ENCODE data around the gene CNTNAP1. TPM values are rescaled to one million over a fixed set of nuclear protein-coding genes. Genes with fewer than 3 reads are reported as not detected.
A peak's percentile ranks its signal among the peaks of the same experiment; 100 is the strongest.

Gene CNTNAP1
- total and polyA plus RNA-seq, 9 of the 15 experiments (the other 6 are each of a cell fraction or from before 2014, with no cell fraction given) = 0.10 to 1.8 (median 0.62) TPM

- TF ChIP-seq ZBED1 (IDR thresholded peaks at IDR 0.05) (no peak), MAZ (CRISPR knock-in tag; conservative IDR thresholded peaks at IDR 0.05 in 1 of 2, IDR thresholded peaks at IDR 0.05 in 1 of 2) (peak in 1 of 2 experiments; percentile 44; a peak in 1 of 4 replicates), NEUROD1 (IDR thresholded peaks at IDR 0.05; ENCODE audit: borderline replicate concordance, low read depth, low read length, partially characterized antibody) (peak; percentile 29), CEBPG (CRISPR knock-in tag; IDR thresholded peaks at IDR 0.05) (peak; percentile 96), CEBPG (tag; conservative IDR thresholded peaks at IDR 0.05 in 1 of 2, IDR thresholded peaks at IDR 0.05 in 1 of 2) (peak; percentile 96 to 98), JUN (IDR thresholded peaks at IDR 0.05; ENCODE audit: borderline replicate concordance, low read depth, low read length) (peak; percentile 77; the same call in 1 of the 2 replicates), JUN (CRISPR knock-in tag; IDR thresholded peaks at IDR 0.05; ENCODE audit: borderline replicate concordance) (no peak), CREM (IDR thresholded peaks at IDR 0.05; ENCODE audit: low read depth) (peak; percentile 94), BCOR (IDR thresholded peaks at IDR 0.05) (peak; percentile 90), DPF2 (IDR thresholded peaks at IDR 0.05) (0 out of 2 replicates have a peak, but pooled peaks have one; percentile 12), L3MBTL2 (IDR thresholded peaks at IDR 0.05) (peak; percentile 11; the same call in 1 of the 2 replicates), MAX (CRISPR knock-in tag; IDR thresholded peaks at IDR 0.05) (no peak), CCNT2 (IDR thresholded peaks at IDR 0.05; ENCODE audit: borderline replicate concordance, extremely low read depth, insufficient read length, low read depth, low read length) (peak; percentile 74), SMARCA5 (IDR thresholded peaks at IDR 0.05) (peak; percentile 91), ATF4 (CRISPR knock-in tag; IDR thresholded peaks at IDR 0.05) (peak; percentile 88), GTF2E2 (tag; IDR thresholded peaks at IDR 0.05) (0 out of 2 replicates have a peak, but pooled peaks have one; percentile 51), USF2 (CRISPR knock-in tag; IDR thresholded peaks at IDR 0.05) (peak; percentile 93), ZBTB11 (CRISPR knock-in tag; IDR thresholded peaks at IDR 0.05) (0 out of 6 replicates have a peak, but pooled peaks of 1 of the 3 experiments have one; percentile 17), ZNF239 (CRISPR knock-in tag; IDR thresholded peaks at IDR 0.05) (no peak), ELF2 (CRISPR knock-in tag; IDR thresholded peaks at IDR 0.05) (0 out of 2 replicates have a peak, but pooled peaks have one; percentile 22), KLF16 (IDR thresholded peaks at IDR 0.05) (no peak), KDM5B (IDR thresholded peaks at IDR 0.05; ENCODE audit: insufficient replicate concordance, low read depth, low read length) (peak; percentile 46), SMARCE1 (IDR thresholded peaks at IDR 0.05) (peak; percentile 24; the same call in 1 of the 2 replicates)
Measured at GRCh38 chr17:42677012-42677857, 5.1 kb upstream of the CNTNAP1 start (continued).

All from K562 (cell line).